ENCODE data around the gene GALNS. TPM values are rescaled to one million over a fixed set of nuclear protein-coding genes. Genes with fewer than 3 reads are reported as not detected.

GALNS gene
- polyA plus RNA-seq, 1 donor from 2014 or later: 19.4 TPM

DNA sequence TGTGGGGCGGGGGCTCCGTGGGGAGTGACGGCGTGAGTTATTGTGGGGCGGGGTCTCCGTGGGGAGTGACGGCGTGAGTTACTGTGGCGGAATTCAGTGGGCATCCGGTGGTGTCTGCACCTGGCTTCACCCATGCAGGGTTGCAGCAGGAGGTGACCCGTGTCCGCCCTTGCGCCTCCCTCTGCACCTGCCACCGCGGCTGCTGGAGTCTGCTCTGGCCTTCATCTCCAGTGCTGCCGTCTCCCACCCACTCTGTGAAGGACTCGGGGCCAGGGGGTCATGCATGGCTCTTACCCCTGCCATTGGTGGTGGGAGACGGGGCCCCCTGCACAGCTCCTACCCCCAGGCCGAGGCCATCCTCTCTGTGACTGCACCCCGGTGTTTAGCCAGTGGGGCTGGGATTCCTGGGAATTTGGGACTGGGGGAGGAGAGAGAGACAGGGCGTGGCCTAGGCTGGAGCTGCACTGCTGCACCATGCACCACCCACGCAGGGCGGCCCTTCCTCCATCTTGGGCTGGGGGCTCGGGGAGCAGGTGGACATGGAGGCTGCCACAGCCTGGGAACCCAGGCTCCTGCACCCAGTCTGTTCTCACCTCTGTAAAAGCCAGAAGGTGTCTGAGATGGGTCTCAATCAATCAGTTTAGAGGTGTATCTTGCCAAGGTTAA, 11.0 kb upstream of the GALNS start:
- no peaks in the 10 kb centered on the region for H3K9me2 ChIP-seq (ENCODE audit: insufficient read depth, low read length)
- no peaks in the 10 kb centered on the region for H3K27me3 ChIP-seq (ENCODE audit: insufficient read depth, low read depth, low read length)
- no peaks in the 10 kb centered on the region for H3K79me2 ChIP-seq (replicated peaks; ENCODE audit: insufficient read depth, low read length)
- no peaks in the 10 kb centered on the region for H3K9me3 ChIP-seq (ENCODE audit: low read length)
- no peaks in the 10 kb centered on the region for H4K20me1 ChIP-seq (ENCODE audit: insufficient read depth)
- no peak overlapping the region for H3K4me2 ChIP-seq (ENCODE audit: low read length)
- no peaks in the 10 kb centered on the region for H3K36me3 ChIP-seq (ENCODE audit: insufficient read depth, low read length)
- H2AFZ ChIP-seq (ENCODE audit: low read depth, low read length): no peak overlapping the region
- no peak overlapping the region for H3K9ac ChIP-seq (ENCODE audit: low read length)
- no peak overlapping the region for H3K4me3 ChIP-seq (ENCODE audit: low read length)
- no peaks in the 10 kb centered on the region for H3F3A ChIP-seq (ENCODE audit: insufficient read depth, low read length, poor library complexity, severe bottlenecking)
- no peak for TF ChIP-seq POLR2AphosphoS5 (IDR thresholded peaks at IDR 0.05)
- TF ChIP-seq EZH2 (IDR thresholded peaks at IDR 0.05; ENCODE audit: borderline replicate concordance, insufficient read depth, low read length, poor library complexity, severe bottlenecking): no peak
- no peak overlapping the region for H3K27ac ChIP-seq (ENCODE audit: low read length)

DNA sequence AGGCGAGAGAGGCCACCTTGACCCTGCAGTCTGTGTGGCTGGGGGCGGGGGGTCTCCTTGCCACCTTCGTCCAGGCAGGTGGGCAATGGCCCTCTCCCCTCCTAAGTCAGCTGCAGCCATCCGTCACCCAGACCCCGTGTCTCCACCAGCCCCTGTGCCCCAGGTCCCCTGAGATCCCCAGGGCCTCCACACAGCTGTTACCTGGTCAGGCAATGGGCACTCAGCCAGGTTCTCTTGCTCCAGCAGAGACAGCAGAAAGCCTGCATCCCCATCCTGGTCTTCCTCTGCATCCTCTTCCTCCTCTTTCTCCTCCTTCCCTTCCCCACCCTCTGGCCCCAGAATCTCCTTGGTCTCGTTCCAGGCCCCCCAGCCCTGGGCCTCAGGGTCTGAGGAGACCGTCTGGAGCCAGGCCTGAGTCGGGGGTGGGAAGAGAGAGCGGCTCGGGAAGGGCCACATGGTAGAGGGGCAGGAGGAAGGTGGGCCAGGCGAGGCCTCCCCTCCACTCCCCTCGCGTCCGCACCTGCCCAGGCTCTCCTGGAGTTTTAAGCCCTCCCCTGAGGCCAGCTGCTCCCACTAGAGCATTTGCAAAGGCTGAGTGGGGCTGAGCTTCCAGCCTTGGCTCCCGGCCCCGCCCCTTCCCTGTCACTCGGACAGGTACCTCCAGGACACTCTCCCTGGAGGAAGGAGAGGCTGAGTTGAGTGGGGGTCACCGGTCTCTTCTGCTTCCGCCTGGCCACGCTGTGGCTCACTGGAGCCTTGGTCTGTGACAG, 9.6 kb upstream of the GALNS start, which contains the start of gene PABPN1L:
Gene PABPN1L, minus strand, starts transcription at position 510 of the 770 bp plus-strand sequence. Its CDS starts 54 bp downstream, at position 456.
- H3K79me2 ChIP-seq (replicated peaks; ENCODE audit: insufficient read depth, low read length): no peaks in the 10 kb centered on the region
- no peaks in the 10 kb centered on the region for H3K36me3 ChIP-seq (ENCODE audit: insufficient read depth, low read length)
- H4K20me1 ChIP-seq (ENCODE audit: insufficient read depth): no peaks in the 10 kb centered on the region
- no peak within 1 kb of the TSS for H2AFZ ChIP-seq (ENCODE audit: low read depth, low read length)
- H3K27me3 ChIP-seq (ENCODE audit: insufficient read depth, low read depth, low read length): no peaks in the 10 kb centered on the region
- no peak for TF ChIP-seq EZH2 (IDR thresholded peaks at IDR 0.05; ENCODE audit: borderline replicate concordance, insufficient read depth, low read length, poor library complexity, severe bottlenecking)
- TF ChIP-seq EP300 (conservative IDR thresholded peaks at IDR 0.05; ENCODE audit: poor library complexity, severe bottlenecking): no peak
- TF ChIP-seq, protein P1, sequence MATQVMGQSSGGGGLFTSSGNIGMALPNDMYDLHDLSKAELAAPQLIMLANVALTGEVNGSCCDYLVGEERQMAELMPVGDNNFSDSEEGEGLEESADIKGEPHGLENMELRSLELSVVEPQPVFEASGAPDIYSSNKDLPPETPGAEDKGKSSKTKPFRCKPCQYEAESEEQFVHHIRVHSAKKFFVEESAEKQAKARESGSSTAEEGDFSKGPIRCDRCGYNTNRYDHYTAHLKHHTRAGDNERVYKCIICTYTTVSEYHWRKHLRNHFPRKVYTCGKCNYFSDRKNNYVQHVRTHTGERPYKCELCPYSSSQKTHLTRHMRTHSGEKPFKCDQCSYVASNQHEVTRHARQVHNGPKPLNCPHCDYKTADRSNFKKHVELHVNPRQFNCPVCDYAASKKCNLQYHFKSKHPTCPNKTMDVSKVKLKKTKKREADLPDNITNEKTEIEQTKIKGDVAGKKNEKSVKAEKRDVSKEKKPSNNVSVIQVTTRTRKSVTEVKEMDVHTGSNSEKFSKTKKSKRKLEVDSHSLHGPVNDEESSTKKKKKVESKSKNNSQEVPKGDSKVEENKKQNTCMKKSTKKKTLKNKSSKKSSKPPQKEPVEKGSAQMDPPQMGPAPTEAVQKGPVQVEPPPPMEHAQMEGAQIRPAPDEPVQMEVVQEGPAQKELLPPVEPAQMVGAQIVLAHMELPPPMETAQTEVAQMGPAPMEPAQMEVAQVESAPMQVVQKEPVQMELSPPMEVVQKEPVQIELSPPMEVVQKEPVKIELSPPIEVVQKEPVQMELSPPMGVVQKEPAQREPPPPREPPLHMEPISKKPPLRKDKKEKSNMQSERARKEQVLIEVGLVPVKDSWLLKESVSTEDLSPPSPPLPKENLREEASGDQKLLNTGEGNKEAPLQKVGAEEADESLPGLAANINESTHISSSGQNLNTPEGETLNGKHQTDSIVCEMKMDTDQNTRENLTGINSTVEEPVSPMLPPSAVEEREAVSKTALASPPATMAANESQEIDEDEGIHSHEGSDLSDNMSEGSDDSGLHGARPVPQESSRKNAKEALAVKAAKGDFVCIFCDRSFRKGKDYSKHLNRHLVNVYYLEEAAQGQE (IDR thresholded peaks at IDR 0.05; ENCODE audit: borderline replicate concordance): no peak
- TF ChIP-seq MXI1 (conservative IDR thresholded peaks at IDR 0.05; ENCODE audit: poor library complexity, severe bottlenecking): no peak
- TF ChIP-seq POLR2AphosphoS5 (IDR thresholded peaks at IDR 0.05): no peak
- no peak for TF ChIP-seq RAD21 (conservative IDR thresholded peaks at IDR 0.05)
- no peak for TF ChIP-seq TAF1 (IDR thresholded peaks at IDR 0.05; ENCODE audit: low read depth)
- TF ChIP-seq, protein P2, sequence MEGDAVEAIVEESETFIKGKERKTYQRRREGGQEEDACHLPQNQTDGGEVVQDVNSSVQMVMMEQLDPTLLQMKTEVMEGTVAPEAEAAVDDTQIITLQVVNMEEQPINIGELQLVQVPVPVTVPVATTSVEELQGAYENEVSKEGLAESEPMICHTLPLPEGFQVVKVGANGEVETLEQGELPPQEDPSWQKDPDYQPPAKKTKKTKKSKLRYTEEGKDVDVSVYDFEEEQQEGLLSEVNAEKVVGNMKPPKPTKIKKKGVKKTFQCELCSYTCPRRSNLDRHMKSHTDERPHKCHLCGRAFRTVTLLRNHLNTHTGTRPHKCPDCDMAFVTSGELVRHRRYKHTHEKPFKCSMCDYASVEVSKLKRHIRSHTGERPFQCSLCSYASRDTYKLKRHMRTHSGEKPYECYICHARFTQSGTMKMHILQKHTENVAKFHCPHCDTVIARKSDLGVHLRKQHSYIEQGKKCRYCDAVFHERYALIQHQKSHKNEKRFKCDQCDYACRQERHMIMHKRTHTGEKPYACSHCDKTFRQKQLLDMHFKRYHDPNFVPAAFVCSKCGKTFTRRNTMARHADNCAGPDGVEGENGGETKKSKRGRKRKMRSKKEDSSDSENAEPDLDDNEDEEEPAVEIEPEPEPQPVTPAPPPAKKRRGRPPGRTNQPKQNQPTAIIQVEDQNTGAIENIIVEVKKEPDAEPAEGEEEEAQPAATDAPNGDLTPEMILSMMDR (IDR thresholded peaks at IDR 0.05; ENCODE audit: poor library complexity, severe bottlenecking): no peak
- TF ChIP-seq SMC3 (conservative IDR thresholded peaks at IDR 0.05; ENCODE audit: poor library complexity): no peak
- H3K9ac ChIP-seq (ENCODE audit: low read length): no peak within 1 kb of the TSS
- no peaks in the 10 kb centered on the region for H3K9me3 ChIP-seq (ENCODE audit: low read length)
- H3K4me2 ChIP-seq (ENCODE audit: low read length): no peak within 1 kb of the TSS
- no peak within 1 kb of the TSS for H3K4me3 ChIP-seq (ENCODE audit: low read length)
- no peaks in the 10 kb centered on the region for H3K9me2 ChIP-seq (ENCODE audit: insufficient read depth, low read length)
- no peaks in the 10 kb centered on the region for H3F3A ChIP-seq (ENCODE audit: insufficient read depth, low read length, poor library complexity, severe bottlenecking)
- no peak within 1 kb of the TSS for H3K27ac ChIP-seq (ENCODE audit: low read length)
